SH-SY5Y (cell line): ENCODE measurements around the gene POLE3.

Experiments used
- GATA2 ChIP-seq: IDR thresholded peaks from 2 replicates; pipeline ENCODE4 v1.6.1; 2011; ENCODE audit warnings: mild to moderate bottlenecking, low read depth, low read length
- GATA3 ChIP-seq: IDR thresholded peaks from 2 replicates; pipeline ENCODE4 v1.6.1; 2011; ENCODE audit warnings: low read depth, mild to moderate bottlenecking, low read length, moderate library complexity

DNA sequence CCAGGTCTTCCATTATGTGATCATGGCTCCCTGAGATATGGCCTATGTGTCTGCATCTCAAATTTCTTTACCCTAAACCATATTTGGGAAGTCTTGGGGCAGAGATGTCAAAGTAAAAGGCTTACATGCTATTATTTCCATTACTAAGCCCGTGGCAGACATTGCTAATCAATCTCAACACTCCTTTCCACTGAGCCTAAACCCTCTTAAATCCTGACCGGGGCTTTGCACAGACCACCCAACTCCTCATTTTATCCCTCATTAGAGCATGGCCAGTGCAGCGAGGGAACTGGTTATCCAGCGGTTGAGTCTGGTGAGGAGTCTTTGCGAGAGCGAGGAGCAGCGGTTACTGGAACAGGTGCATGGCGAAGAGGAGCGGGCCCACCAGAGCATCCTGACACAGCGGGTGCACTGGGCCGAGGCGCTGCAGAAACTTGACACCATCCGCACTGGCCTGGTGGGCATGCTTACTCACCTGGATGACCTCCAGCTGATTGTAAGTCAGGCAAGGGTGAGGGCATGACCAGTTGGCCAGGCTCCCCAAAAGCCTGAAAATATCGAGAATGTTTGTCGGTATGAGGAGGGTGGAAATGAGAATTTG lies 50.1 kb downstream of the POLE3 start:
- TF ChIP-seq GATA3: no peak
- TF ChIP-seq GATA2: no peak
